Hepatocyte (in vitro differentiated cells): Measurements from ENCODE around the gene FLYWCH2. TPM values are rescaled to one million over a fixed set of nuclear protein-coding genes. Genes with fewer than 3 reads are reported as not detected.
"Not testable (repeated sequence)": the region's sequence is repeated elsewhere in the genome, so short reads cannot be mapped to it uniquely, and the experiment has no call there.

Experiments
- DNase-seq: peaks from one replicate; pipeline ENCODE4 v3.0.0-alpha.2; 2016; ENCODE audit warnings: low spot score
- H2AFZ ChIP-seq: fragments of 200-600 bp; sonication (generic); 2 replicates; pipeline ENCODE4 v1.6.0; 2016; ENCODE audit warnings: antibody characterized with exemption, mild to moderate bottlenecking
- H3K27ac ChIP-seq: fragments of 200-600 bp; sonication (generic); 2 replicates; pipeline ENCODE4 v1.5.1; 2016; ENCODE audit warnings: mild to moderate bottlenecking
- H3K27me3 ChIP-seq: fragments of 200-600 bp; sonication (generic); 2 replicates; pipeline ENCODE4 v1.6.1; 2016
- H3K36me3 ChIP-seq: fragments of 200-600 bp; sonication (generic); replicated peaks from 2 replicates; pipeline ENCODE4 v1.5.1; 2016; ENCODE audit warnings: low read depth; ENCODE audit not compliant: insufficient read depth
- H3K4me1 ChIP-seq: fragments of 200-600 bp; sonication (generic); 2 replicates; pipeline ENCODE4 v1.5.1; 2016; ENCODE audit warnings: mild to moderate bottlenecking, moderate library complexity; ENCODE audit not compliant: insufficient read depth
- H3K4me2 ChIP-seq: fragments of 200-600 bp; sonication (generic); 2 replicates; pipeline ENCODE4 v1.6.0; 2016
- H3K4me3 ChIP-seq: fragments of 200-600 bp; sonication (generic); 2 replicates; pipeline ENCODE4 v1.5.1; 2016; ENCODE audit warnings: mild to moderate bottlenecking
- H3K79me2 ChIP-seq: fragments of 200-600 bp; sonication (generic); 2 replicates; pipeline ENCODE4 v1.6.0; 2017; ENCODE audit warnings: mild to moderate bottlenecking
- H3K9me2 ChIP-seq: fragments of 200-600 bp; sonication (generic); replicated peaks from 2 replicates; pipeline ENCODE4 v1.6.0; 2017; ENCODE audit warnings: mild to moderate bottlenecking; ENCODE audit not compliant: insufficient read depth
- H3K9me3 ChIP-seq: fragments of 200-600 bp; sonication (generic); 2 replicates; pipeline ENCODE4 v1.5.1; 2016; ENCODE audit warnings: low read depth, mild to moderate bottlenecking
- H4K20me1 ChIP-seq: fragments of 200-600 bp; sonication (generic); 2 replicates; pipeline ENCODE4 v1.6.0; 2016; ENCODE audit warnings: mild to moderate bottlenecking; ENCODE audit not compliant: insufficient read depth, poor library complexity, severe bottlenecking
- EZH2 ChIP-seq: fragments of 200-600 bp; sonication (generic); IDR thresholded peaks from 2 replicates; pipeline ENCODE4 v1.6.1; 2016; ENCODE audit warnings: antibody characterized with exemption, mild to moderate bottlenecking, borderline replicate concordance
- EZH2phosphoT487 ChIP-seq: fragments of 200-600 bp; sonication (generic); IDR thresholded peaks from one replicate; pipeline ENCODE4 v1.6.1; 2018; ENCODE audit warnings: antibody characterized with exemption, mild to moderate bottlenecking, low read depth, moderate library complexity; ENCODE audit not compliant: unreplicated experiment, severe bottlenecking
- WGBS: methylation state at CpG from one replicate; pipeline ENCODE4 v1.1.6; 2016; ENCODE audit warnings: low lambda C conversion rate; ENCODE audit errors: missing lambda C conversion rate; 5-methylcytosine and 5-hydroxymethylcytosine counted together
- polyA plus RNA-seq: library from polyadenylated mRNA; unstranded; fragments of >200 nt; fragmentation: Nextera tagmentation; extraction: Ambion mirVana; gene quantifications from 2 replicates; pipeline ENCODE4 v1.2.1, GENCODE V29; 2016
- total RNA-seq: library from RNA; depleted of rRNA; stranded (reverse); fragments of >200 nt; gene quantifications from 2 replicates; pipeline ENCODE4 v1.2.3, GENCODE V29; 2014
- TF ChIP-seq, protein P1 (sequence below): fragments of 200-600 bp; sonication (generic); IDR thresholded peaks from 2 replicates; pipeline ENCODE4 v1.5.1; 2016; ENCODE audit warnings: antibody characterized with exemption, mild to moderate bottlenecking; ENCODE audit not compliant: poor library complexity

The FLYWCH2 gene
- total and polyA plus RNA-seq, 2 experiments from 2014 or later, result 40.0 to 45.1 TPM

- no peak overlapping the region for H3K27ac ChIP-seq
- H4K20me1 ChIP-seq, result no peaks in the 10 kb centered on the region
- H3K79me2 ChIP-seq, result no peaks in the 10 kb centered on the region
- H3K36me3 ChIP-seq, result no peaks in the 10 kb centered on the region
- no peak for DNase-seq
- H3K4me3 ChIP-seq, result no peak overlapping the region
- H3K27me3 ChIP-seq, result no peaks in the 10 kb centered on the region
- no peak overlapping the region for H2AFZ ChIP-seq
- H3K9me2 ChIP-seq, result no peaks in the 10 kb centered on the region
- H3K4me1 ChIP-seq, result no peaks in the 10 kb centered on the region
- TF ChIP-seq EZH2, result no peak
- TF ChIP-seq, protein P1, sequence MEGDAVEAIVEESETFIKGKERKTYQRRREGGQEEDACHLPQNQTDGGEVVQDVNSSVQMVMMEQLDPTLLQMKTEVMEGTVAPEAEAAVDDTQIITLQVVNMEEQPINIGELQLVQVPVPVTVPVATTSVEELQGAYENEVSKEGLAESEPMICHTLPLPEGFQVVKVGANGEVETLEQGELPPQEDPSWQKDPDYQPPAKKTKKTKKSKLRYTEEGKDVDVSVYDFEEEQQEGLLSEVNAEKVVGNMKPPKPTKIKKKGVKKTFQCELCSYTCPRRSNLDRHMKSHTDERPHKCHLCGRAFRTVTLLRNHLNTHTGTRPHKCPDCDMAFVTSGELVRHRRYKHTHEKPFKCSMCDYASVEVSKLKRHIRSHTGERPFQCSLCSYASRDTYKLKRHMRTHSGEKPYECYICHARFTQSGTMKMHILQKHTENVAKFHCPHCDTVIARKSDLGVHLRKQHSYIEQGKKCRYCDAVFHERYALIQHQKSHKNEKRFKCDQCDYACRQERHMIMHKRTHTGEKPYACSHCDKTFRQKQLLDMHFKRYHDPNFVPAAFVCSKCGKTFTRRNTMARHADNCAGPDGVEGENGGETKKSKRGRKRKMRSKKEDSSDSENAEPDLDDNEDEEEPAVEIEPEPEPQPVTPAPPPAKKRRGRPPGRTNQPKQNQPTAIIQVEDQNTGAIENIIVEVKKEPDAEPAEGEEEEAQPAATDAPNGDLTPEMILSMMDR, result no peak
- TF ChIP-seq EZH2phosphoT487, result no peak
- WGBS, result 96% methylated on average over 12 of the region's 12 CpGs
- H3K4me2 ChIP-seq, result no peak overlapping the region
- no peaks in the 10 kb centered on the region for H3K9me3 ChIP-seq
These were observed 55.2 kb downstream of the FLYWCH2 start for GRCh38 chr16:2938206-2938605.

GRCh38 chr16:2939968-2940367, 57.0 kb downstream of the FLYWCH2 start:
- no peak overlapping the region for H3K4me3 ChIP-seq
- no peaks in the 10 kb centered on the region for H3K27me3 ChIP-seq
- no peaks in the 10 kb centered on the region for H3K36me3 ChIP-seq
- DNase-seq, result no peak
- no peak overlapping the region for H2AFZ ChIP-seq
- no peaks in the 10 kb centered on the region for H3K79me2 ChIP-seq
- H3K9me2 ChIP-seq, result no peaks in the 10 kb centered on the region
- no peaks in the 10 kb centered on the region for H3K9me3 ChIP-seq
- H3K4me1 ChIP-seq, result no peaks in the 10 kb centered on the region
- H3K4me2 ChIP-seq, result no peak overlapping the region
- TF ChIP-seq EZH2phosphoT487 (no peak), EZH2 (no peak)
- TF ChIP-seq, protein P1, result no peak
- no peaks in the 10 kb centered on the region for H4K20me1 ChIP-seq
- 77% methylated on average over 2 of the region's 2 CpGs for WGBS
- no peak overlapping the region for H3K27ac ChIP-seq

GRCh38 chr16:2942045-2942444, 59.0 kb downstream of the FLYWCH2 start:
- 93% methylated on average over 4 of the region's 4 CpGs for WGBS
- Histone ChIP-seq H3K79me2 (no peaks in the 10 kb centered on the region), H3K27me3 (no peaks in the 10 kb centered on the region), H3K27ac (no peak overlapping the region), H3K9me3 (no peaks in the 10 kb centered on the region), H3K4me3 (no peak overlapping the region), H3K9me2 (no peaks in the 10 kb centered on the region), H3K4me1 (no peaks in the 10 kb centered on the region), H3K36me3 (no peaks in the 10 kb centered on the region), H4K20me1 (no peaks in the 10 kb centered on the region), H2AFZ (no peak overlapping the region), H3K4me2 (no peak overlapping the region)
- TF ChIP-seq EZH2phosphoT487 (no peak), EZH2 (no peak)
- TF ChIP-seq, protein P1, result no peak
- DNase-seq, result no peak

GRCh38 chr16:2943716-2944115, 60.7 kb downstream of the FLYWCH2 start:
- not testable (repeated sequence) for DNase-seq

More at GRCh38 chr16:2943716-2944115, 60.7 kb downstream of the FLYWCH2 start:
- WGBS, result 96% methylated on average over 12 of the region's 12 CpGs
- not testable (repeated sequence) for H4K20me1 ChIP-seq, H3K27ac ChIP-seq, H3K9me2 ChIP-seq, H3K4me2 ChIP-seq, H3K4me1 ChIP-seq, H3K27me3 ChIP-seq, H3K4me3 ChIP-seq, H3K79me2 ChIP-seq, H2AFZ ChIP-seq, H3K36me3 ChIP-seq, H3K9me3 ChIP-seq
